HL-60 (cell line): Measurements from ENCODE around the gene RP9.

Source experiments
- GABPA ChIP-seq: IDR thresholded peaks from 2 replicates; pipeline ENCODE4 v1.6.1; 2012; ENCODE audit warnings: low read depth
- POLR2AphosphoS5 ChIP-seq: IDR thresholded peaks from 2 replicates; pipeline ENCODE4 v1.6.1; 2012; ENCODE audit warnings: low read depth
- SPI1 ChIP-seq: IDR thresholded peaks from 2 replicates; pipeline ENCODE4 v1.6.1; 2012; ENCODE audit warnings: low read depth, mild to moderate bottlenecking, borderline replicate concordance
- TF ChIP-seq, protein P1 (sequence below): IDR thresholded peaks from one replicate; pipeline ENCODE4 v1.5.1; 2011; ENCODE audit warnings: low read length, control low read depth, inconsistent platforms; ENCODE audit not compliant: insufficient read depth
- TF ChIP-seq, protein P2 (sequence below): IDR thresholded peaks from 2 replicates; pipeline ENCODE4 v1.6.1; 2012; ENCODE audit warnings: low read depth; ENCODE audit not compliant: insufficient replicate concordance

DNA sequence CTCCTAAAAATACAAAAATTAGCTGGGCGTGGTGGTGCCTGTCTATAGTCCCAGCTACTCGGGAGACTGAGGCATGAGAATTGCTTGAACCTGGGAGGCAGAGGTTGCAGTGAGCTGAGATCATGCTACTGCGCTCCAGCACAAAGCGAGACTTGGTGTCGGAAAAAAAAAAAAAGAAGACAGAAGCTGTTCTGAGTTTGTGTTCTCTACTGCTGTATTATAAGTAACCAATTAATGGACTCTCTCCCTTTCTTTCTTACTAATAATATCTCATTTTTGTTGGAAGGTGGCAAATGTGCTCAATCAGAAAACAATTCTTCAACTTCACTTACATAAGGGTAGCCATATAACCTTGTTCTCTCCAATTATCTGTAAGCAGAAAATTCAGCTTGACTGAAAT is 54.0 kb downstream of the RP9 start:
- no peak for TF ChIP-seq POLR2AphosphoS5
- TF ChIP-seq, protein P1, sequence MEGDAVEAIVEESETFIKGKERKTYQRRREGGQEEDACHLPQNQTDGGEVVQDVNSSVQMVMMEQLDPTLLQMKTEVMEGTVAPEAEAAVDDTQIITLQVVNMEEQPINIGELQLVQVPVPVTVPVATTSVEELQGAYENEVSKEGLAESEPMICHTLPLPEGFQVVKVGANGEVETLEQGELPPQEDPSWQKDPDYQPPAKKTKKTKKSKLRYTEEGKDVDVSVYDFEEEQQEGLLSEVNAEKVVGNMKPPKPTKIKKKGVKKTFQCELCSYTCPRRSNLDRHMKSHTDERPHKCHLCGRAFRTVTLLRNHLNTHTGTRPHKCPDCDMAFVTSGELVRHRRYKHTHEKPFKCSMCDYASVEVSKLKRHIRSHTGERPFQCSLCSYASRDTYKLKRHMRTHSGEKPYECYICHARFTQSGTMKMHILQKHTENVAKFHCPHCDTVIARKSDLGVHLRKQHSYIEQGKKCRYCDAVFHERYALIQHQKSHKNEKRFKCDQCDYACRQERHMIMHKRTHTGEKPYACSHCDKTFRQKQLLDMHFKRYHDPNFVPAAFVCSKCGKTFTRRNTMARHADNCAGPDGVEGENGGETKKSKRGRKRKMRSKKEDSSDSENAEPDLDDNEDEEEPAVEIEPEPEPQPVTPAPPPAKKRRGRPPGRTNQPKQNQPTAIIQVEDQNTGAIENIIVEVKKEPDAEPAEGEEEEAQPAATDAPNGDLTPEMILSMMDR = no peak
- TF ChIP-seq, protein P2, sequence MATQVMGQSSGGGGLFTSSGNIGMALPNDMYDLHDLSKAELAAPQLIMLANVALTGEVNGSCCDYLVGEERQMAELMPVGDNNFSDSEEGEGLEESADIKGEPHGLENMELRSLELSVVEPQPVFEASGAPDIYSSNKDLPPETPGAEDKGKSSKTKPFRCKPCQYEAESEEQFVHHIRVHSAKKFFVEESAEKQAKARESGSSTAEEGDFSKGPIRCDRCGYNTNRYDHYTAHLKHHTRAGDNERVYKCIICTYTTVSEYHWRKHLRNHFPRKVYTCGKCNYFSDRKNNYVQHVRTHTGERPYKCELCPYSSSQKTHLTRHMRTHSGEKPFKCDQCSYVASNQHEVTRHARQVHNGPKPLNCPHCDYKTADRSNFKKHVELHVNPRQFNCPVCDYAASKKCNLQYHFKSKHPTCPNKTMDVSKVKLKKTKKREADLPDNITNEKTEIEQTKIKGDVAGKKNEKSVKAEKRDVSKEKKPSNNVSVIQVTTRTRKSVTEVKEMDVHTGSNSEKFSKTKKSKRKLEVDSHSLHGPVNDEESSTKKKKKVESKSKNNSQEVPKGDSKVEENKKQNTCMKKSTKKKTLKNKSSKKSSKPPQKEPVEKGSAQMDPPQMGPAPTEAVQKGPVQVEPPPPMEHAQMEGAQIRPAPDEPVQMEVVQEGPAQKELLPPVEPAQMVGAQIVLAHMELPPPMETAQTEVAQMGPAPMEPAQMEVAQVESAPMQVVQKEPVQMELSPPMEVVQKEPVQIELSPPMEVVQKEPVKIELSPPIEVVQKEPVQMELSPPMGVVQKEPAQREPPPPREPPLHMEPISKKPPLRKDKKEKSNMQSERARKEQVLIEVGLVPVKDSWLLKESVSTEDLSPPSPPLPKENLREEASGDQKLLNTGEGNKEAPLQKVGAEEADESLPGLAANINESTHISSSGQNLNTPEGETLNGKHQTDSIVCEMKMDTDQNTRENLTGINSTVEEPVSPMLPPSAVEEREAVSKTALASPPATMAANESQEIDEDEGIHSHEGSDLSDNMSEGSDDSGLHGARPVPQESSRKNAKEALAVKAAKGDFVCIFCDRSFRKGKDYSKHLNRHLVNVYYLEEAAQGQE = no peak
- no peak for TF ChIP-seq SPI1
- no peak for TF ChIP-seq GABPA
